Measurements from ENCODE around the gene HSPA1A.
"Not testable (repeated sequence)": the region's sequence is repeated elsewhere in the genome, so short reads cannot be mapped to it uniquely, and the experiment has no call there.

The HSPA1A gene

DNA sequence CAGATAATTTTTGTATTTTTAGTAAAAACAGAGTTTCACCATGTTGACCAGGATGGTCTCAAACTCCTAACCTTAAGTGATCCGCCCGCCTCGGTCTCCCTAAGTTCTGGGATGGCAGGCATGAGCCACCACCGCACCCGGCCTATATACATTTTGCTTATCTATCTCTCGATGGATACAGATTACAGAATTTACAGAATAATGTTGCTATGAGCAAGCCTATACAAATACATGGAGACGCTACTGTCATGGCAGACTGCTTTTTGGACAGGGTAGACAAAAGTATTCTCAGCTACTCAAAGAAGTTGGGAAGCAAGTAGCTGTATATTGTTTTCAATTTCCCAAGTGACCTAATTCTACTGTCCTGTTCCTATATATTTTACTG, 1.9 kb upstream of the HSPA1A start:
- no peak for DNase-seq

DNA sequence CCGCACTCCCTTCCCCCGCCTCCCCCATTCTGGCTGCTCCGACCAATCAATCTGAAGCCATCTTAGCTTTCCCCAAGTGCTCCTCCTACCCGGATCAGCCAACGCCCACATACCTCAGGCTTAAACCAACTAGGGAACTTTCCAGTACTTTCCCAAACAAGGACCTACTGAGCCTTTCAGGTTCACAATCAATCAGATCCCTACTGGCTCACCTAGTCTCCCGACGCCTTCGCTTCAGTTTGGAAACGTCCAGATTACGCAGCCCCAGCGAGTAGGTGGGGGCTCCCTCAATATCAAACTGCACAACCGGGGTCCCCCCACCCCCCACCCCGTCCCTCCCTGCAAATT, 692 bp upstream of the HSPA1A start:
- peak; percentile 79 for DNase-seq

DNA sequence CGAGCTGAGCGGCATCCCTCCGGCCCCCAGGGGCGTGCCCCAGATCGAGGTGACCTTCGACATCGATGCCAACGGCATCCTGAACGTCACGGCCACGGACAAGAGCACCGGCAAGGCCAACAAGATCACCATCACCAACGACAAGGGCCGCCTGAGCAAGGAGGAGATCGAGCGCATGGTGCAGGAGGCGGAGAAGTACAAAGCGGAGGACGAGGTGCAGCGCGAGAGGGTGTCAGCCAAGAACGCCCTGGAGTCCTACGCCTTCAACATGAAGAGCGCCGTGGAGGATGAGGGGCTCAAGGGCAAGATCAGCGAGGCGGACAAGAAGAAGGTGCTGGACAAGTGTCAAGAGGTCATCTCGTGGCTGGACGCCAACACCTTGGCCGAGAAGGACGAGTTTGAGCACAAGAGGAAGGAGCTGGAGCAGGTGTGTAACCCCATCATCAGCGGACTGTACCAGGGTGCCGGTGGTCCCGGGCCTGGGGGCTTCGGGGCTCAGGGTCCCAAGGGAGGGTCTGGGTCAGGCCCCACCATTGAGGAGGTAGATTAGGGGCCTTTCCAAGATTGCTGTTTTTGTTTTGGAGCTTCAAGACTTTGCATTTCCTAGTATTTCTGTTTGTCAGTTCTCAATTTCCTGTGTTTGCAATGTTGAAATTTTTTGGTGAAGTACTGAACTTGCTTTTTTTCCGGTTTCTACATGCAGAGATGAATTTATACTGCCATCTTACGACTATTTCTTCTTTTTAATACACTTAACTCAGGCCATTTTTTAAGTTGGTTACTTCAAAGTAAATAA, 2.0 kb downstream of the HSPA1A start:
- not testable (repeated sequence) for DNase-seq

DNA sequence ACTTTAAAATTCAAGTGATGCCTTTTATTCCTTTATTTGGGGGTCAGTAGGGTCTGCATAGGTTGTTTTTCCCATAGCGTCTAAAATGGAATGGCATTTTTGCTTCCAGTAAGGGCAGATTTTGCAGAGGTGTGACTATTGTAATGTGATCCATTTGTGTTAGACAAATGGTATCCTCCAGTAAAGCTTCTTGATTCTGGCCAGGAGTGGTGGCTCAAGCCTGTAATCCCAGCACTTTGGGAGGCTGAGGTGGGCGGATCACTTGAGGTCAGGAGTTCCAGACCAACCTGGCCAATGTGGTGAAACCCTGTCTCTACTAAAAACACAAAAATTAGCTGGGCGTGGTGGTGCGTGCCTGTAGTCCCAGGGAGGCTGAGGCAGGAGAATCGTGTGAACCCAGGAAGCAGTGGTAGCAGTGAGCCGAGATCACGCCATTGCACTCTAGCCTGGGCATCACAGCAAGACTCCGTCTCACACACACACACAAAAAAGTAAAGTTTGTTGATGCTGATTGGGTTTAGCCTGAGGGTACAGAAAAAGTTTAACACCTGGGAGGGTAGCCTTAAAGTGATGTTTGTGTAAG, 2.7 kb downstream of the HSPA1A start:
- peak; percentile 23 for DNase-seq

DNA sequence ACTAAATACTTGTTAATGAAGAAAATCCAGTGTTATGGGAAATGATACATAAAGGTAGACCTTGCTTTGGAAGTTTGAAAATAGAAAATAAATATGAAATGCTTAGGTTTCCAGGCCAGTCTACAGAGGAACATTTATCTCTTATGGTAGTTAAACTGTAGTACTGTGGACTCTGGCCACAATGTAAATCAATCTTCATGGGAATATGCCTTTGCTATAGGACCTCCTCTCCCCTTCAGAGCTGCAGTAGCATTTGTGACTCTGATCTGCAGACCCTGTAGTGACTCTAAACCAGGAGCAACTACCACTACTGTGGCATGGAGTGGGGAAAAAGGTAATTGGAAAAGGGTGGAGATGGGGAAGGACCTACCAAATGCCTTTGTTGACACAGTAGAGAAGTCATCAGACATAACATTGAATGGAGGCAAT, 4.5 kb downstream of the HSPA1A start:
- DNase-seq: no peak

DNA sequence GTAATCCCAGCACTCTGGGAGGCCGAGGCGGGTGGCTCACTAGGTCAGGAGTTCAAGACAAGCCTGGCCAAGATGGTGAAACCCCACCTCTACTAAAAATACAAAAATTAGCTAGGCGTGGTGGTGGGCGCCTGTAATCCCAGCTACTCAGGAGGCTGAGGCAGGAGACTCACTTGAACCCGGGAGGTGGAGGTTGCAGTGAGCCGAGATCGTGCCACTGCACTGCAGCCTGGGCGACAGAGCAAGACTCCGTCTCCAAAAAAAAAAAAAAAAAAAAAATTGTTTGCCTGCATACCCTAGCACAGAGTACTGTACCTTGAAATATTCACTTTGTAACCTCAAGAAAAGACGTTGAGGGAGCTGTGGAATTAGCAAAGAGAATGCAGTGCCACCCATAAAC, 5.1 kb downstream of the HSPA1A start:
- not testable (repeated sequence) for DNase-seq

DNA sequence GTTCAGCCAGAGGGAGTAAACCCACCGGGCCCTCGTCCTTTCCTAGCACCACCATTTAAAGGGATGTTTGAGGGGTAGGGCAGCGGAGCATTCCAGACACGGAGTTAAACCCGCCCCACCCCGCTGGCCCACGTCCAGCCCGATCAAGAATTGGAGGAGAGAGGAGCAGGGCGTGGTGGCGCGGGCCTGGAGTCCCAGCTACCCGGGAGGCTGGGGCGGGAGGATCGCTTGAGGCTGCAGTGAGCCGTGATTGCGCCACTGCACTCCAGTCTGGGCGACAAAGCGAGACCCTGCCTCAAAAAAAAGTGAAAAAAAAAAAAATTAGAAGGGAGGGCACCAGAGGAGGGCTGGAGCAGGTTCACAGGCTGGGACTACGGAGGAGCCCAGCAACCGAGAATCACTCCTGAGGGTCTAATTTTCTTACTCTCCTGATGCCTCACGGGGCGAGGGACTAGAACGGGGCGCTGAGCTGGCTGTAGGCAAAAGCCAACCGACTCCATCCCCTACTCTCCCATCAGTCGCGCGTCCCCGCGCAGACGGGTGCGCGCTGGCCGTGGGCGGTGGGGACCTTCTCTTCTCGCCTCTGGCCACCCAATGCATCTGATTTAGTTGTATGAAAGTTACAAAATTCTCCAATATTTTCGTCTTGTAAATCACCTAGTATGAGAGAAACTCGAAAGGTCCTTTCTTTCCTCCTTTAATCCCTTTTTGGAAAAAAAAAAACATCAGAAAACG, 6.1 kb downstream of the HSPA1A start:
- no peak for DNase-seq

DNA sequence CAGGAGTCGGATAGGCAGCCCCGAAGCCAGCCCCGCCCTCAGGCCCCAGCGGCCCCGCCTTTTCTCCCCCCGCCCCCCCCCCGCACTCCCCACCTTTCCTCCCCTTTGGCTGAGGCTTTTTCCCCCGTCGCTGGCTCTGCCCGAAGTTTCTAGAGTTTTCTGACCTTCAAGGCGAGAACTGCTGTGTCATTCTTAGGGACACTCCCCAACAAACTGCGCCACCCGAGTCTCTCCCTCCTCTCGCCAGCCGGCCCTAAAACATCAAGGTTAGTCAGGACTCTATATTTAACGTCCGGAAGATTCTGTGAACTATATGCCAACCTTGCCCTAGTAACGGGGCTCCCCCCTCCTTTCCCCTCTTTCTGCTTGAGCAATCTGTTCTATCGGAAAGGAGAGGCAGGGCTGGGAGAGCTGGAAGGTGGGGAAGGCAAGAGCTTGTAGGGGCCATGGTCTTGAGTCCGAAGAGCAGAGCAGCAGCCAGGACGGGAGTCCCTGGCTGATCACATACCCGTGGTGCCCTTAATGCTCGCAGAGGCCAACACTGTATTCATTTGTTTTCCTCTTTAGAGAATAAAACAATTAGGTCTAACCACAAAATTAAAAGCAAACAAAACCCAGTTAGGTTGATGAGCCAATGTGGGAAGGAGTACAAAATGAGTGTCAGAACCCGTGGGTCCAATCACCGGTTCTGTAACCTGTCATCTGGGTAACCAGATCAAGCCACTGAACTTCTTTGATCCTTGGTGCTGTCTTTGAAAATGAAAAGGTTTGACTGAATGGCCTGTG, 6.9 kb downstream of the HSPA1A start:
- DNase-seq: peak; percentile 83

DNA sequence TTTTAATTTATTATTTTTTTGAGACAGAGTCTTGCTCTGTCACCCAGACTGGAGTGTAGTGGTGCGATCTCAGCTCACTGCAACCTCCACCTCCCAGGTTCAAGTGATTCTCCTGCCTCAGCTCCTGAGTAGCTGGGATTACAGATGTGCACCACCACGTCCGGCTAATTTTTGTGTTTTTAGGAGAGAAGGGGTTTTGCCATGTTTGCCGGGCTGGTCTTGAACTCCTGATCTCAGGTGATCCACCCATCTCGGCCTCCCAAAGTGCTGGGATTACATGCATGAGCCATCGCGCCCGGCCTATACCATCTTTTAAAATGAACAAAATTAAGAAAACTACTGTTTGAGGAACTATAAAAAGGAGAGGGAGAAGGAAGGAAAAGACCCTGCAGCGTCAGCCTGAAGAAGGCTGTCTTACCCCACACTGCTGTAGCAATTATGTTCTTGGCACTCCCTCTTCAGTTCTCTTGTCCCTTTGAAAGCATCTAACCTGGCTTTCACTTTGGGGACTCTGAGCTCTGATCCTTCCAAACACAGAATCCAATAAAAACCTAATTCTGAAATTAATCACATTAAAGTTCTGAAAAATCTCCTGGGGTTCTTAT, 8.4 kb downstream of the HSPA1A start:
- not testable (repeated sequence) for DNase-seq

DNA sequence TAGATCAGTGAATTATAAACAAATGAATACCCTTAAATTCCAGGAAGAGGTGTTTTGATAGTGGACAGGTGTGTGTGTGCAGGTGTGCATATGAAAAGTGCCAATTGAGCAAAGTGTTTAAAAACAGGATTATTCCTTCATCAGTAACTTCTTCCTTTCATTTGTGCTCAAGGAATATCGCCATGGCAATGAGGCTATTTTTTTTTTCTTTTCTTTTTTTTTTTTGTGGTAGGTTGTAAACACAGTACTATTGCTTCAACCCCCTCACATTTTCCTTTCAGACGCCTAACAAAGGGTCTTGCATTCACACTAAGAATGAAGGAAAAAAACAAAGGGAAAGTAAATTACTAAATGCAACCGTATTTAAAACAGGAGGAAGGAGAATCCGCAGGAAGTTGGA, 10.2 kb downstream of the HSPA1A start:
- DNase-seq: no peak

DNA sequence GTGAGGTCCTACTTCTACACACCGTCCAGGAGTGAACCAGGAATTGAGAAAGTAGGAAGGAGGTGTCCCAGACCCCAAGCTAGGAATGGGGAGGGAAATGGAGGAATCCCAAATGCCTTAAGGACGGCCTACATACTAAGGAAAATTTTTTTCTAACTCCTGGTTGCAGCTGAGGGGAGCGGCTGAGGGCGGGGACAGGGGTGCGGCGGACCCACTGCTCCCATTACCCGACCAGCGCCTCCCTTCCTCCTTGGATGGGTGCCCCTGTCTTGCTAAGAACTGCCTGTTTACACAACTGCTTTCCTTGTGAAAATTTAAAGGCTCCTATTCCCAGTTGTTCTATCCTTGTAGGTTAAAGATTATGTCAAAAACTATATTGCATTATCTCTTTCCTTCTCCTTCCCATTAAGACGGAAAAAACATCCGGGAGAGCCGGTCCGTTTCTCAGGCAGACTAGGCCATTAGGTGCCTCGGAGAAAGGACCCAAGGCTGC, 11.5 kb downstream of the HSPA1A start:
- DNase-seq: peak; percentile 60

DNA sequence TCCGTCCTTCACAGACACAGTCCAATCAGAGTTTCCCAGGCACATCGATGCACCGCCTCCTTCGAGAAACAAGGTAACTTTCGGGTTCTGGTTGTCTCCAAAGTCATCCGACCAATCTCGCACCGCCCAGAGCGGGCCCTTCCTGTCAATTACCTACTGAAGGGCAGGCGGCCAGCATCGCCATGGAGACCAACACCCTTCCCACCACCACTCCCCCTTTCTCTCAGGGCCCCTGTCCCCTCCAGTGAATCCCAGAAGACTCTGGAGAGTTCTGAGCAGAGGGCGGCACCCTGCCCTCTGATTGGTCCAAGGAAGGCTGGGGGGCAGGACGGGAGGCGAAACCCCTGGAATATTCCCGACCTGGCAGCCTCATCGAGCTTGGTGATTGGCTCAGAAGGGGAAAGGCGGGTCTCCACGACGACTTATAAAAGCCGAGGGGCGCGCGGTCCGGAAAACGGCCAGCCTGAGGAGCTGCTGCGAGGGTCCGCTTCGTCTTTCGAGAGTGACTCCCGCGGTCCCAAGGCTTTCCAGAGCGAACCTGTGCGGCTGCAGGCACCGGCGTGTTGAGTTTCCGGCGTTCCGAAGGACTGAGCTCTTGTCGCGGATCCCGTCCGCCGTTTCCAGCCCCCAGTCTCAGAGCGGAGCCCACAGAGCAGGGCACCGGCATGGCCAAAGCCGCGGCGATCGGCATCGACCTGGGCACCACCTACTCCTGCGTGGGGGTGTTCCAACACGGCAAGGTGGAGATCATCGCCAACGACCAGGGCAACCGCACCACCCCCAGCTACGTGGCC, 12.1 kb downstream of the HSPA1A start, which contains the start of gene HSPA1B:
Gene HSPA1B, plus strand, starts transcription at position 453 of the 794 bp plus-strand sequence. Its CDS starts 213 bp downstream, at position 666.
- peak; percentile 91 for DNase-seq

DNA sequence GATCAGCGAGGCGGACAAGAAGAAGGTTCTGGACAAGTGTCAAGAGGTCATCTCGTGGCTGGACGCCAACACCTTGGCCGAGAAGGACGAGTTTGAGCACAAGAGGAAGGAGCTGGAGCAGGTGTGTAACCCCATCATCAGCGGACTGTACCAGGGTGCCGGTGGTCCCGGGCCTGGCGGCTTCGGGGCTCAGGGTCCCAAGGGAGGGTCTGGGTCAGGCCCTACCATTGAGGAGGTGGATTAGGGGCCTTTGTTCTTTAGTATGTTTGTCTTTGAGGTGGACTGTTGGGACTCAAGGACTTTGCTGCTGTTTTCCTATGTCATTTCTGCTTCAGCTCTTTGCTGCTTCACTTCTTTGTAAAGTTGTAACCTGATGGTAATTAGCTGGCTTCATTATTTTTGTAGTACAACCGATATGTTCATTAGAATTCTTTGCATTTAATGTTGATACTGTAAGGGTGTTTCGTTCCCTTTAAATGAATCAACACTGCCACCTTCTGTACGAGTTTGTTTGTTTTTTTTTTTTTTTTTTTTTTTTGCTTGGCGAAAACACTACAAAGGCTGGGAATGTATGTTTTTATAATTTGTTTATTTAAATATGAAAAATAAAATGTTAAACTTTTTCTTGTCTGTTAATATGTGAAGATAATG, 14.4 kb downstream of the HSPA1A start:
- no peak for DNase-seq

DNA sequence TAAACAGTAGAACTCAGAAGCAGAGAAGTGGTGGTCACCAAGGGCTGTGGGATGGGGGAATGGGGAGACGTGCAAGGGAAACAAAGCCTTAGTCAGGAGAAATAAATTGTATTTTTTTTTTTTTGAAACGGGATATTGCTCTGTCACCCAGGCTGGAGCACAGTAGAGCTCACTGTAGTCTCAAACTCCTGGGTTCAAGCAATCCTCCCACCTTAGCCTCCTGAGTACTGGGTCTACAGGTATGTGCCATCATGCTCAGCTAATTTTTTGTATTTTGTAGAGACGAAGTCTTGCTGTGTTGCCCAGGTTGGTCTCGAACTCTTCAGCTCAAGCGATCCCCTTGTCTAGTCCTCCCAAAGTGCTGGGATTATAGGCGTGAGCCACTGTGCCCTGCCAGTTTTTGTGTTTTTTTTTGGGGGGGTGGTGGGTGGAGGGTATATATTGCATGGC, 15.6 kb downstream of the HSPA1A start:
- DNase-seq: no peak

DNA sequence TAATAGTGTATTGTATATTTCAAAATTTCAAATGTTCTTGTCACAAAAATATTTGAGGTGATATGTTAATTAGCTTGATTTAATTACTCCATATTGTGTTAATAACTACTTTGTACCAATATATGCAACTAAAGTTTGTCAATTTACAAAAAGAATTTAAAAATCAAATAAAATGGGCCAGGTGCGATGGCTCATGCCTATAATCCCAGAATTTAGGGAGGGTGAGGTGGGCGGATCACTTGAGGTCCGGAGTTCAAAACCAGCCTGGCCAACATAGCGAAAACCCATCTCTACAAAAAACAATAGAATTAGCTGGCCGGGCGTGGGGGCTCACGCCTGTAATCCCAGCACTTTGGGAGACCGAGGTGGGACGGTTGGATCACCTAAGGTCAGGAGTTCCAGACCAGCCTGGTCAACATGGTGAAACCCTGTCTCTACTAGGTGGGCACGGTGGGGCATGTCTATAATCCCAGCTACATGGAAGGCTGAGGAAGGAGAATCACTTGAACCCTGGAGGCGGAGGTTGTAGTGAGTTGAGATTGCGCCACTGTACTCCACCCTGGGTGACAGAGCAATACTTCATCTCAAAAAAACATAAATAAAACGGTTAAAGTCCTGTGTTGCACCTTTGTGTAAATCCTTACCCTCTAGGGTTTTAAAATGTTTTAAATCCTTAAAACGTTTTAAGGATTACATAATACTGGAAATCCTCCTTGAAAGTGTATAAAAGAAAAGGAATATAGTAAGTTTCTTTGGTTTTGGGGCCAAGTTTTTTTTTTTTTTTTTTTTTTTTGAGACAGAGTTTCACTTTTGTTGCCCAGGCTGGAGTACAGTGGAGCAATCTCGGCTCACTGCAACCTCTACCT, 16.2 kb downstream of the HSPA1A start:
- no peak for DNase-seq

DNA sequence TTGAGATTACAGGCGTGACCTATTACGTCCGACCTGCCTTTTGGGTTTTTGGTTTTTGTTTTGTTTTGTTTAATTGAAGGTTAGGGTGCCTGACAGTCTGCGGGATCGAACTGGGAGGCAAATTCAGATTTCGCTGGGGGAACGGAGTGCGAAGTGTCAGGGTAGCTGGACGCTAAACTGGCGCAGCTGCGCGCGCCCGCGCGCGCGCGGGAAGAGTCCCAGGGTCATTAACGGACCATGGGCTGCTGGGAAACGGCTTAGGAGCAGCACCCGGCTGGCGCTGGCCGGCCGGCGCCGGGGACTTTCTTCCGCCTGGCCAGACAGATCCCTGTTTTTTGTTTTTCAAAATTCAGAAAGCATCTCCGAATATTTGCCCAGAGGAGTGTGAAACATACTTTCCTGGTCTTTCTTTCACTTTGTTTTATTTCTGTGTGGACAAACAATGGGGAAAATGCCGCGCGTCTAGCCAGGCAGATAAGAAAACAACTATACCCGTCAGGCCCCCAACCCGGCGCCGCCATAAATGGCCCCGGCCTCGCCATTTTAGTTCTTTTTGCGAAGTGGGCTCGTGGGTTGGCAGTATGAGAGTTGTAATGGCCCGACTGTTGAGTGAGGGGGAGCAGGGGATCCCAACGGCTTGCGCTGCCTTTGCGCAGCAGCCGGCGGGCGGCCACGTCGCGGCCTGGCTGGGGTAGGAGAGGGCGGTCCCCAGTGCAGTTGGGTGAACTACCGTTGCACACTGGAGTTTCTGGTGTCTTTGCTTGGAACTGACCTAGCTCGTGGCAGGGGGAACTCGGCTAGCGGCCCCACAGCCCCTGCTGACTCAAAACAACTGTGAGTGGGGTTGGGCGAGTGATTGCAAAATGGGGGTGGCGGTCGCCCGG, 19.3 kb downstream of the HSPA1A start:
- DNase-seq: peak; percentile 83

DNA sequence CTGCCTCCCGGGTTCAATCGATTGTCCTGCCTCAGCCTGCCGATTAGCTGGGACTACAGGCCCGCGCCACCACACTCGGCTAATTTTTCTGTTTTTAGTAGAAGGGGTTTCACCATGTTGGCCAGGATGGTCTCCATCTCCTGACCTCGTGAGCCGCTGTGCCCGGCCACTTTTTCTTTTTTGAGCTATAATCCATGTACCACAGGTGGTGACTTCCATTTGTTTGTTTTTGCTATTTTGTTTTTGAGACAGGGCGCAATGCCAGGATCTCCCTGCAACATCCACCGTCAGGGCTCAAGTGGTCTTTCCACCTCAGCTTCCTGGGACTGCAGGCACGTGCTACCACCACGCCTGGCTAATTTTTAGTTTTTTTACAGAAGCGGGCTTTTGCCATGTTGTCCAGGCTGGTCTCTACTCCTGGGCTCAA, 20.7 kb downstream of the HSPA1A start:
- DNase-seq: no peak

DNA sequence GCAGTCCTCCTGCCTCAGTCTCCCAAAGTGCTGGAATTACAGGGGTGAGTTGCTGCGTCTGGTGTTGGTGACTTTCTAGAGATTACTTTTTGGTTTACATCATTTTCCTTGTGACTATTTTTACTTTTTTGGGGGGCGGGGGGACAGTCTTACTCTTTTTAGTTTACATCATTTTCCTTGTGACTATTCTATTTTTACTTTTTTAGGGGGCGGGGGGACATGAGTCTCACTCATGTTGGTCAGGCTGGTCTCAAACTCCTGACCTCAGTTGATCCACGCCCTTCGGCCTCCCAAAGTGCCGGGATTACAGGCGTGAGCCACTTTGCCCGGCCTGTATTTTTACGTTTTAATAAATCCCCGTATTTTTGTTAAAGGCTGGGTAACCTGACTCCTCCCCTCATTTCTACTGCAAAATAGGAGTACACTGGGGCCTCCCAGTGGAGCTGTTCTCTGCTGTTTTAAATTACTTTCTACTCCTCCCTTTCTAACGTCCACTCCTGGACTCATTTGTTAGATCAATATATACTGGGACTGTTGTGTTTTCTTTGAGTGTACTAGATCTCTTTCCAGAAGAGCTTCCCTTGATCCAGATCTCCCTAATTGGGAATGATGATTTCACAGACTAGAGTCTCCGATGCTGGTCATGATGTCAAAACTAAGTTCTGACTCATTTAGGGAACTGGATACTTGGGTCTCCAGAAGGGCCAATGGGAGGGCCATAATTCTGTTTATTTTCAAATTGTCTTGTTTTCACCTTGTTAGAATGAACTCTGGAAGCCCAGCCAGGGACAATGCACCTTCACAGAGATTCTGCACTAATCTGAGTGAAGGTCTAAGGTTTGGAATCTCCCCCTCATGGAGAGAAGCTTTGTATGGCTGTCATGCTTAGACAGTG, 21.4 kb downstream of the HSPA1A start:
- no peak for DNase-seq

Measured in CD4-positive, alpha-beta T cell treated with Interleukin-17A for 4 hours (primary cell).